GM19023 (cell line): ENCODE data around the gene TRIM46.
"Not testable (repeated sequence)": the region's sequence is repeated elsewhere in the genome, so short reads cannot be mapped to it uniquely, and the experiment has no call there.

Source experiments
- ATAC-seq: cut with Tn5 transposase; IDR thresholded peaks from one replicate; pipeline ENCODE4 v1.9.1; 2021; ENCODE audit warnings: mild to moderate bottlenecking, moderate library complexity; ENCODE audit not compliant: unreplicated experiment

The TRIM46 gene

DNA sequence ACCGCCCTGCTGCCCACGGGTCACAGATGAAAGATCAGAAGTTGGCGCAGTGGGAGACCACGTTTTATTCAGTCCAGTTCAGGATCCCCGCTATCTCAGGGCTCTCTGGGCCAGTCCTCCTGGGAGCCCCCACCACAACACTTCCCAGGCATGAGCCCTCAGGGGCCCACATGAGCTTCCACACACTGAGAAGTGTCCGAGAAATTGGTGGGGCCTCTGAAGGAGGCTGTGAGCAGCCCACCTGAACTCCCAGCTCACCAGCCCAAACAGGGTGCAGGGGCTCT, 12.1 kb downstream of the TRIM46 start:
- no peak for ATAC-seq

- no peak for ATAC-seq
Observed at GRCh38 chr1:155186067-155186793, 12.6 kb downstream of the TRIM46 start.

- no peak for ATAC-seq
Observed at GRCh38 chr1:155186794-155187455, 13.3 kb downstream of the TRIM46 start.

DNA sequence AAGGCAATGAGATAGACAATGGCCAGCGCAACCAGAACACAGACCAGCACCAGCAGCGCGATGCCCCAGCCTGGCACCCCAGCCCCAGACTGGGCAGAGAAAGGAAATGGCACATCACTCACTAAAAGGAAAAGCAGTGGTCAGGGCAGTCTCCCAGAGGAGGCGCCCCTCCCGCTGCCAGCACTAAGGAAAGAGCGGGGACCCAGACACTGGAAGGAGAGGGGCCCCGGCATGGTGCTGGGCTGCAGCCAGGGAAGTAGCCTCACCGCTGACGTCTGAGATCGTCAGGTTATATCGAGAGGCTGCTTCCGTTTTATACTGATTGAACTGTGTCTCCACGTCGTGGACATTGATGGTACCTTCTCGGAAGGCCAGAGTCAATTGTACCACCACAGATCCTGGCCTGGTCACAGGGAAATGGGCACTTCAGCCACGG, 13.8 kb downstream of the TRIM46 start:
- ATAC-seq = no peak

DNA sequence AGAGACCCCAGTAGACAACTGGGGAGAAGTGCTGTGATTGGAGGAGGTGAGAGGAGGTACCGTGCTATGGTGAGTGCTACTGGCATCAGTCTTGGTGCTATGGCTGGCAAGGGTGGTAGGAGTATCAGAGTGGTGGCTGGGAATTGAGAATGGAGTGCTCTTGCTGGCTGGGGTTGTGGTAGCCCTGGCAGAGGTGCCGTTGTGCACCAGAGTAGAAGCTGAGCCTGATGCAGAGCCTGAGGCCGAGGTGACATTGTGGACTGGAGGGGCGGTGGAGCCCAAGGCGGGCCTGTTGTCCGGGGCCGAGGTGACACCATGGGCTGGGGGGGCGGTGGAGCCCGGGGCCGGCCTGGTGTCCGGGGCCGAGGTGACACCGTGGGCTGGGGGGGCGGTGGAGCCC, 14.6 kb downstream of the TRIM46 start:
- no peak for ATAC-seq

DNA sequence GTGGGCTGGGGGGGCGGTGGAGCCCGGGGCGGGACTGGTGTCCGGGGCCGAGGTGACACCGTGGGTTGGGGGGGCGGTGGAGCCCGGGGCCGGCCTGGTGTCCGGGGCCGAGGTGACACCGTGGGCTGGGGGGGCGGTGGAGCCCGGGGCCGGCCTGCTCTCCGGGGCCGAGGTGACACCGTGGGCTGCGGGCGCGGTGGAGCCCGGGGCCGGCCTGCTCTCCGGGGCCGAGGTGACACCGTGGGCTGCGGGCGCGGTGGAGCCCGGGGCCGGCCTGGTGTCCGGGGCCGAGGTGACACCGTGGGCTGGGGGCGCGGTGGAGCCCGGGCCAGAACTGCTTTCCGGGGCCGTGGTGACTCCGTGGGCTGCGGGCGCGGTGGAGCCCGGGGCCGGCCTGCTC, 16.3 kb downstream of the TRIM46 start:
- ATAC-seq = not testable (repeated sequence)

- ATAC-seq = no peak
Observed at GRCh38 chr1:155191904-155192303, 18.3 kb downstream of the TRIM46 start.

DNA sequence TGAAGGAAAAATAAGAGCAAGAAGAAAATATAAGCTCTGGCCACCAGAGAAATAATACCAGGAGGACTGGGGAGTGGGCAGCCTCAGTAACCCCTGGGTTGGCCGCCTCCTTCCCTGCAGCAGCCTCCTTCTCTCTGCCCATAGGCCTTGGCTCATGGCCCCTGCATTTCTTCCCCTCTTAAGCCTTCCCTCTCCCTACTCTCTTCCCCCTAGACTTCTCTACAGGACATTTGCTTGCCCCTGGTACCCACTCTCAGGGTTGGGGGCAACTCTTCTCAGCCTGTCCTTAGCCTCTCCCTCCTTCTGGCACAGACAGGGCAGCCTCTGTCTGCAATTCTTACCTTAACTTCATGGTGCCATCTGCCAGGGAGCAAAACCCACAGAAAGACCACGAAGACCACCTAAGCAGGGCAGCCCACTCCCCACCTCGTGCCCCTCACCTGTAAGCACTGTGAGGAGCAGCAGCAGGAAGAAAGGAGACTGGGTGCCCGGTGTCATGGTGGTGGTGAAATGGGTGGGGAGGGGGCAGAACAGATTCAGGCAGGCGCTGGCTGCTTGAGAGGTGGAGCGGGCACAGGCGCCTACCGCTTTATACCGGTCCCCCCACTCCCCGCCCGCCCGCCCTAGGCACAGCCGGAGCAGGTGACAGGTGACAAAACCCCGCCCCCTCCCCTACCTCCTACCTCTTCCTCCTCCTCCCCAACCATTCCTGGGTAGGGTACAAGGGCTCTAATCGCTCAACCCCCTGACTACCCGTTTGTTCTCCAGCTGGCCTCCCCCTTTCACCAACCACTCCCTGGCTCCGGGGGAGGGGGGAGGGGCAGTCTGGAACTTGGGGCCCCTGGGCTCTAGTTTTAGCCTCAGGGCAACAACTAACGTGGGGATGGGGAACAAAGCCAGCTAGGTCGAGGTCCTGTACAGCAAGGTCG, 19.0 kb downstream of the TRIM46 start:
- no peak for ATAC-seq

GRCh38 chr1:155193275-155193990, 19.8 kb downstream of the TRIM46 start:
- ATAC-seq = peak; percentile 61

DNA sequence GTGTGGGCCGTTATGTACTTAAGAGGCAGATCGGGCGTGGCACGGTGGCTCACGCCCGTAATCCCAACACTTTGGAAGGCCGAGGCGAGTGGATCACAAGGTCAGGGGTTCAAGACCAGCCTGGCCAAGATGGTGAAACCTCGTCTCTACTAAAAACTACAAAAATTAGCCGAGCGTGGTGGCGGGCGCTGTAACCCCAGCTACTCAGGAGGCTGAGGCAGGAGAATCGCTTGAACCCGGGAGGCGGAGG, 20.3 kb downstream of the TRIM46 start:
- ATAC-seq = not testable (repeated sequence)

GRCh38 chr1:155195201-155196102, 21.8 kb downstream of the TRIM46 start:
- ATAC-seq = no peak

DNA sequence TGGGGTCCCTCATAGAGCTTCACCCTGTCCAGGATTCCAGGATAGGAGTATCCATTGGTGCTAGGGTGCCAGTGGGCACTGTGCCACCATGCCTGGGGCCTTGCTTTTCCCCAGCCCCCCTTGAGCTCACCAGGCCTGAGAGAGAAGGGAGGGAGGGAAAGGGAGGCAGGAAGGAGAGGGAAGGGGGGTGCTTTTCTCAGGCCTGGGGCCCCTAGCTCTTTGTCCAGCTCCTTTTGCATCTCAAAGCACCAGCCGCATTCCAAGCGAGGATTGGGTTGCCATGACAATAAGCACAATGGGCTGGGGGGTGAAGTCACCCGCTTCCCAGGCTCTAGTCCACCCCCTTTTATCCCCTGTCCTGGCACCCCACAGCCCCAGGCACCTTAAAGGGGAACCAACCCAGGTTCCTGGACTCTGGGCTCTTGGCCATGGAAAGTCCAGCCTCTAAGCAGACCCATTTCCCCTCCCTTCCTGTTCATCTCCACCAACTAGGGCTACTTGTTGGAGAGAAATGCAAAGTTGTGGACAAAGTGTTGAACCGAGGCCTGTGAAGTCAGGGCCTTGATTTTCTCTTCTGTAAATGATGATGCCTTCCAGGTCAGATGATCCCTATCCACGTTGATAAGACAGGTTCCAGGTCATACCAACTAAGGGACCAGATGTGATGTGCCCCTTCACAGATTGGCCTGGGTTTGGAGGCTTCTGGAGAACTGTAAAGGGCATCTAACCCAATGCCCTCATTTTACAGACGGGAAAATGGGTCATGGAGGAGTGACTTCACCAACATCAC, 22.6 kb downstream of the TRIM46 start:
- no peak for ATAC-seq

- ATAC-seq = no peak
Observed at GRCh38 chr1:155196893-155197638, 23.4 kb downstream of the TRIM46 start.

DNA sequence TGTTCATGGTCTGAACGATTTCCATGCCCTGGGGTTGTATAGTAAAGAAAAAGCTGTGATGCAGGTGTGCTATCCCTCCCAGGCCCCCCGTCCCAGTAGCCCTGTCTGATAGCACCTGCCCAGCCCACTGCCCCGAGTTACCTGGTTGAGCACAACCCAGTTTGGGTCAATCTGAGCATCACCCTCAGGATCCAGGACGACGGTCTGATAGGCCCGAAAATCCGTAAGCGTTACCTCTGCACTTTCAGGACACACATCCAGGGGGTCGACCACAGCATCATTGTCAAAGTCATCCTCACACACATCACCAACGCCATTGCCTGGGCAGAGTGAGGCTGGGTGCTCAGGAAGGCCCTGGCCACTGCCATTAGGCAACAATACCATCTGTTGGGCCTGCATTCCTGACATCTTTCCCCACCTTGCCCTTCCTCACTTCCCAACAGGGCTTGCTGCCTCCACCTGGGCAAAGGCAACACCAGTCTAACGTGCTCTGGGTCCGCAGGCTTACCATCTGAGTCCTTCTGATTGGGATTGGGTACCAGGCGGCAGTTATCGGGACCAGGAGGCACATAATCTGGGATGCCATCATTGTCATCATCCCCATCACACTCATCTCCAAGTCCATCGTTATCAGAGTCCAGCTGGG, 24.4 kb downstream of the TRIM46 start:
- no peak for ATAC-seq

- ATAC-seq = no peak
Observed at GRCh38 chr1:155198547-155198906, 24.9 kb downstream of the TRIM46 start.

- ATAC-seq = no peak
Observed at GRCh38 chr1:155199792-155200191, 26.1 kb downstream of the TRIM46 start.

GRCh38 chr1:155200920-155201319, 27.3 kb downstream of the TRIM46 start:
- no peak for ATAC-seq

GRCh38 chr1:155202198-155202597, 28.5 kb downstream of the TRIM46 start:
- ATAC-seq = no peak
